ENCODE data around the gene KCNH5.

KCNH5 gene

DNA sequence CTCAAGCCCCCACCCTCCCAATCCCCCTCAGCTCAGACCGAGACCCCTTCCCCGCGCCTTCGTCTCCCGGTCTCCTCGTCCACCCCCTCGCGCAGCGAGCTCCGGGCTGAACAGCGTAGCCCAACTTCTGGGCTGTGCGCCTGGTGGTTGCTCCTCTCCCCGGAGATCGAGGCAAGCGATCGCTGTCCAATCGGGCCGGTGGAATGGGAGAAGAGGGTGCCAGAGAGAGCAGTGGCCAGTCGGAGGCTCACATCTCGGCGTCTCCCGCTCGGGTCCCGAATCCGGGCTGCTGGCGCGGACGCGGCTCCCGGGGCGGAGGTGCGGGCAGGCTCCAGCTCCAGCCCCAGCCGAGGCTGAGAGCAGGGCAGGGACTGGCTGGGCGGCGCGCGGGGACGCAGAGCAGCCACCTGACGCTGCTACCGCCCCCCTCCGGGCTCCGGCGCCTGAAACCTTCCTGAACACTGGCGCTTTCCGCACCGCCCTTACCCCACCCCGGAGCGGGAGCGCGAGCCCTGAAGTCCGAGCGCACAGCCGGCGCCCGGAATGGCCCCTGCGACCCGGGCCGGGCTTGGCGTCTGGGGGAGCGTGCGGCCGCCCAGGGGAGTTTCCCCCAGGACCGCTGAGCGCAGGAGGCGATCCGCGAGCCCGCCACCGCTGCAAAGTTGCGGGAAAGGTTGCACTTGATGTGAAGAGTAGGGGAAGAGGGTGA is 508 bp upstream of the KCNH5 start:
- Histone ChIP-seq H3K27ac (ENCODE audit: low read length) (no peak overlapping the region), H3K79me2 (ENCODE audit: insufficient read depth, low read length) (no peaks in the 10 kb centered on the region), H3K4me2 (ENCODE audit: insufficient read depth, low read length) (no peak overlapping the region), H3K4me1 (ENCODE audit: insufficient read depth, low read length) (no peaks in the 10 kb centered on the region), H3K9me3 (ENCODE audit: insufficient read depth, low read length, severe bottlenecking) (no peaks in the 10 kb centered on the region), H3K9ac (ENCODE audit: low read depth, low read length) (no peak overlapping the region), H4K20me1 (ENCODE audit: insufficient read depth, low read length) (no peaks in the 10 kb centered on the region), H3K27me3 (ENCODE audit: insufficient read depth, low read length, poor library complexity) (no peaks in the 10 kb centered on the region), H2AFZ (ENCODE audit: low read depth, low read length) (no peak overlapping the region), H3K4me3 (ENCODE audit: low read depth in 1 of 2, low read length in 2 of 2) (no peak overlapping the region), H3K36me3 (ENCODE audit: insufficient read depth, low read length) (no peaks in the 10 kb centered on the region)
- ATAC-seq (ENCODE audit: insufficient read depth, low read depth) (no peak), DNase-seq (no peak)
- TF ChIP-seq, protein P1, sequence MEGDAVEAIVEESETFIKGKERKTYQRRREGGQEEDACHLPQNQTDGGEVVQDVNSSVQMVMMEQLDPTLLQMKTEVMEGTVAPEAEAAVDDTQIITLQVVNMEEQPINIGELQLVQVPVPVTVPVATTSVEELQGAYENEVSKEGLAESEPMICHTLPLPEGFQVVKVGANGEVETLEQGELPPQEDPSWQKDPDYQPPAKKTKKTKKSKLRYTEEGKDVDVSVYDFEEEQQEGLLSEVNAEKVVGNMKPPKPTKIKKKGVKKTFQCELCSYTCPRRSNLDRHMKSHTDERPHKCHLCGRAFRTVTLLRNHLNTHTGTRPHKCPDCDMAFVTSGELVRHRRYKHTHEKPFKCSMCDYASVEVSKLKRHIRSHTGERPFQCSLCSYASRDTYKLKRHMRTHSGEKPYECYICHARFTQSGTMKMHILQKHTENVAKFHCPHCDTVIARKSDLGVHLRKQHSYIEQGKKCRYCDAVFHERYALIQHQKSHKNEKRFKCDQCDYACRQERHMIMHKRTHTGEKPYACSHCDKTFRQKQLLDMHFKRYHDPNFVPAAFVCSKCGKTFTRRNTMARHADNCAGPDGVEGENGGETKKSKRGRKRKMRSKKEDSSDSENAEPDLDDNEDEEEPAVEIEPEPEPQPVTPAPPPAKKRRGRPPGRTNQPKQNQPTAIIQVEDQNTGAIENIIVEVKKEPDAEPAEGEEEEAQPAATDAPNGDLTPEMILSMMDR (IDR thresholded peaks at IDR 0.05; ENCODE audit: borderline replicate concordance, extremely low read depth, low read length, poor library complexity, severe bottlenecking) = no peak
- no peak for TF ChIP-seq EZH2 (IDR thresholded peaks at IDR 0.05; ENCODE audit: borderline replicate concordance, low read depth, low read length, severe bottlenecking)

DNA sequence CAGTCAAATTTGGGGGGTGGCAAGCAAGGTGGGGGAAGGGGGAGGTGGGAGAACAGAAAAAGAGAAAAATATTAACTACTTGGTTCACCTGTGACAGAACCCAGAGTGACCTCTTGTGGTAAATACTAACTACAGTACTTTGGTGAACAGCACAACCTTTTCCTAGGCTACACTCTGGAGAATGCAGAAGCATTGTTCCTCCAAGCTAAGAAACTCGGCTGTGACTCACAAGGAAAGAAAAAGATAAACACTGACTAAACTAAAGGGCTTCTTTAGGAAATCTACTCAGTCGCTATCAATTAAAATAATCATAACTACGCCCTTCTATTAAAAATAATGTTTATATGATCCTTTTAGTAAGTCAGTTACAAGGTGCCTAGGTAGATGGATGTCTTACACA is 5.4 kb downstream of the KCNH5 start:
- DNase-seq (no peak), ATAC-seq (ENCODE audit: insufficient read depth, low read depth) (no peak)
- Histone ChIP-seq H2AFZ (ENCODE audit: low read depth, low read length) (no peak overlapping the region), H3K36me3 (ENCODE audit: insufficient read depth, low read length) (no peaks in the 10 kb centered on the region), H3K9me3 (ENCODE audit: insufficient read depth, low read length, severe bottlenecking) (no peaks in the 10 kb centered on the region), H3K4me1 (ENCODE audit: insufficient read depth, low read length) (no peaks in the 10 kb centered on the region), H3K27ac (ENCODE audit: low read length) (no peak overlapping the region), H3K4me2 (ENCODE audit: insufficient read depth, low read length) (no peak overlapping the region), H3K4me3 (ENCODE audit: low read depth in 1 of 2, low read length in 2 of 2) (no peak overlapping the region), H3K79me2 (ENCODE audit: insufficient read depth, low read length) (no peaks in the 10 kb centered on the region), H3K9ac (ENCODE audit: low read depth, low read length) (no peak overlapping the region), H4K20me1 (ENCODE audit: insufficient read depth, low read length) (no peaks in the 10 kb centered on the region), H3K27me3 (ENCODE audit: insufficient read depth, low read length, poor library complexity) (no peaks in the 10 kb centered on the region)
- TF ChIP-seq, protein P1 (IDR thresholded peaks at IDR 0.05; ENCODE audit: borderline replicate concordance, extremely low read depth, low read length, poor library complexity, severe bottlenecking) = peak; percentile 48
- no peak for TF ChIP-seq EZH2 (IDR thresholded peaks at IDR 0.05; ENCODE audit: borderline replicate concordance, low read depth, low read length, severe bottlenecking)

DNA sequence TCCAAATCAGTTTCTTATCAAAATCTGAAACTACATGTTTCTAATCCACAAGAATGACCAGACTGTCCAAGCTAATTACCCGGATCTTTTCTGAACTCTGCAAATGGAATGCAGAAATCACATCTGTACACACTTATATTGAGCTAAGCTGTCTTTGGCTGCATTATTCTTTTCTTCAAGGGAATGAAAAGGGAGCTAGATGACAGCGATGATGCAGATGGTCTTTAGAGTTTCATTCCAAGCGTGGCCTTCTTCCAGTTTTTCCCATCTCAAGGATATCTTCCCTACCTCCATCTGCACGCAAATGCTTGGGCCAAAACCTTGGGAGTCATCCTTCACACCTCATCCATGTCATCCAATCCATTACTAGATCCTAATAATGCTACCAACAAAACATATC is 12.6 kb downstream of the KCNH5 start:
- TF ChIP-seq, protein P1 (IDR thresholded peaks at IDR 0.05; ENCODE audit: borderline replicate concordance, extremely low read depth, low read length, poor library complexity, severe bottlenecking) = no peak
- no peak for TF ChIP-seq EZH2 (IDR thresholded peaks at IDR 0.05; ENCODE audit: borderline replicate concordance, low read depth, low read length, severe bottlenecking)
- Histone ChIP-seq H3K36me3 (ENCODE audit: insufficient read depth, low read length) (no peaks in the 10 kb centered on the region), H3K4me3 (ENCODE audit: low read depth in 1 of 2, low read length in 2 of 2) (no peak overlapping the region), H3K27me3 (ENCODE audit: insufficient read depth, low read length, poor library complexity) (peaks cover 4% of the 10 kb centered on the region), H3K4me2 (ENCODE audit: insufficient read depth, low read length) (no peak overlapping the region), H2AFZ (ENCODE audit: low read depth, low read length) (no peak overlapping the region), H3K79me2 (ENCODE audit: insufficient read depth, low read length) (no peaks in the 10 kb centered on the region), H3K4me1 (ENCODE audit: insufficient read depth, low read length) (no peaks in the 10 kb centered on the region), H3K27ac (ENCODE audit: low read length) (no peak overlapping the region), H3K9ac (ENCODE audit: low read depth, low read length) (no peak overlapping the region), H3K9me3 (ENCODE audit: insufficient read depth, low read length, severe bottlenecking) (no peaks in the 10 kb centered on the region), H4K20me1 (ENCODE audit: insufficient read depth, low read length) (no peaks in the 10 kb centered on the region)
- ATAC-seq (ENCODE audit: insufficient read depth, low read depth) (no peak), DNase-seq (no peak)
